HepG2 (cell line): ENCODE measurements around the gene NAT14. TPM values are rescaled to one million over a fixed set of nuclear protein-coding genes. Genes with fewer than 3 reads are reported as not detected.
A peak's percentile ranks its signal among the peaks of the same experiment; 100 is the strongest.

ENCODE experiments used
- ATAC-seq: fragments of 200-7000 bp; cut with Tn5 transposase; 3 replicates; pipeline ENCODE4 v1.9.1; 2020; ENCODE audit warnings: mild to moderate bottlenecking, moderate library complexity
- BruUV-seq: library from RNA; stranded (reverse); fragments of 400-500 nt; replicated peaks from 2 replicates; lab custom pipeline; 2021; lab: Mats Ljungman, UMichigan
- CTCF ChIA-PET: fragments of 300-600 bp; formaldehyde crosslinking; extraction: SDS; loops from one replicate; lab custom pipeline; 2021; ENCODE audit warnings: low total read pairs, inconsistent platforms, low intra/inter-chr PET ratio; lab: Yijun Ruan, JAX
- POLR2A ChIA-PET: fragments of 350-600 bp; sonication (Branson Sonifier 250); formaldehyde crosslinking; loops from one replicate; lab custom pipeline; 2020; ENCODE audit warnings: antibody characterized with exemption, inconsistent platforms; lab: Yijun Ruan, JAX
- DNase-seq: peaks from one replicate; pipeline ENCODE4 v3.0.0-alpha.2; 2015; ENCODE audit warnings: low spot score
- FAIRE-seq: peaks from 3 replicates; lab custom pipeline; 2011; peaks lifted over from hg19 to GRCh38; lab: Jason Lieb, UNC
- H2AFZ ChIP-seq: one replicate; pipeline ENCODE4 v1.6.1; 2011; ENCODE audit warnings: low read length, inconsistent platforms
- H3K27ac ChIP-seq: fragments of 300-600 bp; 3 replicates; pipeline ENCODE4 v1.8.0; 2011; ENCODE audit warnings: mixed run types, mild to moderate bottlenecking, mixed read lengths, low read length, inconsistent platforms; ENCODE audit not compliant: insufficient read depth; ENCODE audit errors: extremely low read length
- H3K27me3 ChIP-seq, 2 experiments: fragments of 200-600 bp in 1 of 2; 2 replicates in 1 of 2; 3 replicates in 1 of 2; pipeline versions ENCODE4 v1.6.0 to v1.8.0; 2011; ENCODE audit warnings: low read length in 2 of 2, mild to moderate bottlenecking in 2 of 2, moderate library complexity in 2 of 2, inconsistent platforms in 1 of 2; ENCODE audit not compliant: insufficient read depth in 2 of 2, control insufficient read depth in 1 of 2
- H3K36me3 ChIP-seq, 2 experiments: fragments of 200-600 bp in 1 of 2; replicated peaks in 1 of 2; 2 replicates in 1 of 2; 3 replicates in 1 of 2; pipeline versions ENCODE4 v1.5.1 to v1.8.0; 2011; ENCODE audit warnings: low read length in 2 of 2, inconsistent platforms in 1 of 2; ENCODE audit not compliant: insufficient read depth in 2 of 2, control insufficient read depth in 1 of 2
- H3K4me1 ChIP-seq: 2 replicates; pipeline ENCODE4 v1.5.1; 2012; ENCODE audit warnings: low read length, inconsistent platforms; ENCODE audit not compliant: insufficient read depth
- H3K4me2 ChIP-seq: 2 replicates; pipeline ENCODE4 v1.6.0; 2011; ENCODE audit warnings: low read depth, low read length, inconsistent platforms
- H3K4me3 ChIP-seq, 3 experiments: fragments of 200-600 bp in 1 of 3; sonication (generic), shearing (Covaris generic) in 1 of 3; replicated peaks in 1 of 3; 2 replicates each; pipeline ENCODE4 v1.5.1; 2011 to 2016; ENCODE audit warnings: low read length in 3 of 3, inconsistent platforms in 2 of 3, low read depth in 2 of 3, mild to moderate bottlenecking in 2 of 3, control low read depth in 1 of 3, mixed read lengths in 1 of 3; ENCODE audit not compliant: insufficient read depth in 1 of 3
- H3K79me2 ChIP-seq: one replicate; pipeline ENCODE4 v1.6.1; 2011; ENCODE audit warnings: low read length, inconsistent platforms; ENCODE audit not compliant: insufficient read depth
- H3K9ac ChIP-seq: 2 replicates; pipeline ENCODE4 v1.6.0; 2011; ENCODE audit warnings: mild to moderate bottlenecking, low read depth, low read length, inconsistent platforms; ENCODE audit not compliant: insufficient read depth
- H3K9me3 ChIP-seq: 2 replicates; pipeline ENCODE4 v1.5.1; 2012; ENCODE audit warnings: mild to moderate bottlenecking, low read length
- H4K20me1 ChIP-seq: 2 replicates; pipeline ENCODE4 v1.6.0; 2011; ENCODE audit warnings: inconsistent platforms, mild to moderate bottlenecking, low read length, moderate library complexity; ENCODE audit not compliant: insufficient read depth
- FOXJ3 ChIP-seq: sonication (generic); formaldehyde crosslinking; IDR thresholded peaks from 2 replicates; pipeline ENCODE4 v1.4.0; 2020; ENCODE audit warnings: missing genetic modification reagents, mild to moderate bottlenecking, borderline replicate concordance
- MTA1 ChIP-seq: sonication (generic); formaldehyde crosslinking; IDR thresholded peaks from 2 replicates; pipeline ENCODE4 v1.4.0; 2020; ENCODE audit warnings: missing genetic modification reagents, mild to moderate bottlenecking, borderline replicate concordance
- SIN3A ChIP-seq: IDR thresholded peaks from 2 replicates; pipeline ENCODE4 v1.6.1; 2011; ENCODE audit warnings: low read depth, mild to moderate bottlenecking, control low read depth, low read length, borderline replicate concordance
- SKI ChIP-seq: fragments of 450-650 bp; IDR thresholded peaks from one replicate; pipeline ENCODE4 v1.6.1; 2018; ENCODE audit warnings: mild to moderate bottlenecking; ENCODE audit not compliant: partially characterized antibody
- SPEN ChIP-seq: sonication (generic); formaldehyde crosslinking; IDR thresholded peaks from 2 replicates; pipeline ENCODE4 v1.5.1; 2020; ENCODE audit warnings: low read depth, mild to moderate bottlenecking, missing genetic modification reagents
- TBX3 ChIP-seq: fragments of 450-650 bp; IDR thresholded peaks from 2 replicates; pipeline ENCODE4 v1.6.1; 2017; ENCODE audit warnings: antibody characterized with exemption, mild to moderate bottlenecking, inconsistent platforms, borderline replicate concordance
- ZNF30 ChIP-seq: sonication (generic); formaldehyde crosslinking; IDR thresholded peaks from 2 replicates; pipeline ENCODE4 v1.5.0; 2020; ENCODE audit warnings: mild to moderate bottlenecking, missing genetic modification reagents
- WGBS: methylation state at CpG from one replicate; pipeline ENCODE4 v1.1.6; 2017; ENCODE audit warnings: low lambda C conversion rate; 5-methylcytosine and 5-hydroxymethylcytosine counted together
- in situ Hi-C: cut with HindIII; loops from 2 replicates; pipeline ENCODE4 v1.10.0; 2017; ENCODE audit warnings: low pct_unique_long_range_greater_than_20kb; ENCODE audit not compliant: extremely low pct_ligation_motif_present
- intact Hi-C: fragments of 100-400 bp; cut with micrococcal nuclease; formaldehyde crosslinking; loops from one replicate; pipeline ENCODE4 v1.10.0; 2022; ENCODE audit not compliant: unreplicated experiment
- polyA plus RNA-seq, 8 experiments: library from polyadenylated mRNA; depleted of rRNA in 3 of 8; stranded (reverse) in 7 of 8; unstranded in 1 of 8; fragments of >200 nt; fragmentation: Illumina TruSeq in 4 of 8; extraction: Trizol in 4 of 8; gene quantifications; 2 replicates each; pipeline versions ENCODE4 v1.2.1 to v1.2.3, GENCODE V29; 2011 to 2016; ENCODE audit warnings: low read depth in 4 of 8, missing spikeins in 1 of 8, mixed read lengths in 1 of 8; ENCODE audit not compliant: insufficient read depth in 1 of 8
- total RNA-seq, 5 experiments: library from RNA; depleted of rRNA; stranded (reverse); fragments of >200 nt; fragmentation: Illumina TruSeq; extraction: Trizol; gene quantifications; 2 replicates each; pipeline ENCODE4 v1.2.3, GENCODE V29; 2016; ENCODE audit warnings: low read depth in 1 of 5
- TF ChIP-seq, protein P1 (sequence below): sonication (generic); formaldehyde crosslinking; IDR thresholded peaks from 2 replicates; pipeline ENCODE4 v1.5.0; 2020; ENCODE audit warnings: mild to moderate bottlenecking, missing genetic modification reagents
- TF ChIP-seq, protein P2 (sequence below): IDR thresholded peaks from 2 replicates; pipeline ENCODE4 v1.4.0; 2020; ENCODE audit warnings: mild to moderate bottlenecking, missing genetic modification reagents

The NAT14 gene
- total and polyA plus RNA-seq, 2 of the 13 experiments (the other 11 are each of a cell fraction or from before 2014, with no cell fraction given): 20.7 to 22.3 TPM

DNA sequence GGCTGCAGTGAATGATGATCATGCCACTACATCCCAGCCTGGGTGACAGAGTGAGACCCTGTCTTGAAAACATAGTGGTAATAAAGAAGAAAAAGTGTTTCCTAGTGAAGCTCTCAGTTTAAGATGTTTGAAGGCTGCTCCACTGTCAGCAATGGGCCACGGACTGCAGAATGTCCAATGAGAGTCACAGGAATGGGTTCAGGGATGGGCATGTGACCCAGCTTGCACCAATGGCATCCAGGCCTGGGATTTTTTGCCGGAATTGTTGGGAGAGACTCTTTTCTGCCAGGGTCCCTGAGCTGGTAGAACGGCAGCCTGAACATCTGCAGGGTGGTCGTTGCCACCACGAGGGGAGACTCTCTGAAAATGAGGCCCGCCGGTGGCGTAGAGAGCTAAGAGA is 48.1 kb upstream of the NAT14 start:
- FAIRE-seq (no peak), DNase-seq (no peak), ATAC-seq (no peak)
- Histone ChIP-seq H2AFZ (no peak overlapping the region), H3K4me3 (no peak overlapping the region), H3K4me1 (no peaks in the 10 kb centered on the region), H3K4me2 (no peak overlapping the region), H3K9me3 (no peaks in the 10 kb centered on the region), H3K9ac (no peak overlapping the region), H3K36me3 (no peaks in the 10 kb centered on the region), H4K20me1 (peaks cover 4% of the 10 kb centered on the region; the same call in 1 of the 2 replicates), H3K27me3 (peaks cover 4 to 19% of the 10 kb centered on the region in 2 experiments; a peak in 4 of 5 replicates), H3K79me2 (no peaks in the 10 kb centered on the region), H3K27ac (no peak overlapping the region)
- WGBS: 17% methylated on average over 4 of the region's 8 CpGs
- no peak for TF ChIP-seq FOXJ3
- TF ChIP-seq TBX3: no peak
- TF ChIP-seq, protein P1, sequence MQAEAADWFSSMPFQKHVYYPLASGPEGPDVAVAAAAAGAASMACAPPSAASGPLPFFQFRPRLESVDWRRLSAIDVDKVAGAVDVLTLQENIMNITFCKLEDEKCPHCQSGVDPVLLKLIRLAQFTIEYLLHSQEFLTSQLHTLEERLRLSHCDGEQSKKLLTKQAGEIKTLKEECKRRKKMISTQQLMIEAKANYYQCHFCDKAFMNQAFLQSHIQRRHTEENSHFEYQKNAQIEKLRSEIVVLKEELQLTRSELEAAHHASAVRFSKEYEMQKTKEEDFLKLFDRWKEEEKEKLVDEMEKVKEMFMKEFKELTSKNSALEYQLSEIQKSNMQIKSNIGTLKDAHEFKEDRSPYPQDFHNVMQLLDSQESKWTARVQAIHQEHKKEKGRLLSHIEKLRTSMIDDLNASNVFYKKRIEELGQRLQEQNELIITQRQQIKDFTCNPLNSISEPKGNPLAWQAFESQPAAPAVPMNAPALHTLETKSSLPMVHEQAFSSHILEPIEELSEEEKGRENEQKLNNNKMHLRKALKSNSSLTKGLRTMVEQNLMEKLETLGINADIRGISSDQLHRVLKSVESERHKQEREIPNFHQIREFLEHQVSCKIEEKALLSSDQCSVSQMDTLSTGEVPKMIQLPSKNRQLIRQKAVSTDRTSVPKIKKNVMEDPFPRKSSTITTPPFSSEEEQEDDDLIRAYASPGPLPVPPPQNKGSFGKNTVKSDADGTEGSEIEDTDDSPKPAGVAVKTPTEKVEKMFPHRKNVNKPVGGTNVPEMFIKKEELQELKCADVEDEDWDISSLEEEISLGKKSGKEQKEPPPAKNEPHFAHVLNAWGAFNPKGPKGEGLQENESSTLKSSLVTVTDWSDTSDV (CRISPR knock-in tag): no peak
- TF ChIP-seq SPEN (CRISPR knock-in tag): 0 out of 2 replicates have a peak, but pooled peaks have one; percentile 3
- no TSS peak for BruUV-seq
- in situ Hi-C loops (no loop called here), intact Hi-C loops (no loop called here)
- CTCF ChIA-PET: no interaction called here
- POLR2A ChIA-PET: interaction anchor here (0.7 to 1.2 kb wide), 4 partner anchors 23 to 319 kb away, joined by 3 to 8 read pairs (median 4); partner anchors contain the start of genes ISOC2 and UBE2S

DNA sequence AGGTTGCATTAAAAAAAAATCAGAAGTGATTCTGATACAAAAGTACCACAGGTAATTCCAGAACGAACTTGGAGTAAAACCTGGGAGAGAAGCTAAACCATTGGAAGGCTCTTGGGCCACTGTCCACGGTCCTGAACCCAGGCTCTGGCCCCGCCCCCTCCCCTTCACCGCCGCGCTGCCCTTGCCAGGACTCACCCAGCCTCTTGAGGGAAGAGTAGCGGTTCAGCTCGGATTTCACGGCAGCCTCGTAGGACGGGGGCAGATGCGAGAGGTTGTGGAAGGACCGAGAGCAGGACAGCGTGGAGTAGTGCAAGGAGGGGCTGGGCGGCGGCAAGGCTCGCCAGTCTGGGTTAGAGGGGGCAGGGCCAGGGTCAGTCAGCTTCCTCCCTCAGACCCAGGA is 47.6 kb upstream of the NAT14 start:
- Histone ChIP-seq H4K20me1 (peaks cover 4% of the 10 kb centered on the region; the same call in 1 of the 2 replicates), H3K4me3 (no peak overlapping the region), H3K27me3 (peaks cover 5 to 21% of the 10 kb centered on the region in 2 experiments; a peak in 4 of 5 replicates), H3K36me3 (no peaks in the 10 kb centered on the region), H3K27ac (no peak overlapping the region), H3K9ac (no peak overlapping the region), H3K9me3 (no peaks in the 10 kb centered on the region), H3K79me2 (no peaks in the 10 kb centered on the region), H3K4me2 (no peak overlapping the region), H3K4me1 (no peaks in the 10 kb centered on the region), H2AFZ (no peak overlapping the region)
- ATAC-seq (peak; percentile 79), FAIRE-seq (peak; percentile 40), DNase-seq (peak; percentile 46)
- ChIA-PET POLR2A (interaction anchor here (1.0 to 1.2 kb wide), 3 partner anchors 23 to 30 kb away, joined by 3 to 8 read pairs (median 5); partner anchors contain the start of genes ISOC2 and UBE2S), CTCF (no interaction called here)
- WGBS: 4% methylated on average over 7 of the region's 17 CpGs
- intact Hi-C loops (no loop called here), in situ Hi-C loops (no loop called here)
- no TSS peak for BruUV-seq
- TF ChIP-seq ZNF30 (CRISPR knock-in tag) (no peak), SKI (no peak), SIN3A (peak; percentile 67; the same call in 1 of the 2 replicates), MTA1 (CRISPR knock-in tag) (no peak)
- TF ChIP-seq, protein P2, sequence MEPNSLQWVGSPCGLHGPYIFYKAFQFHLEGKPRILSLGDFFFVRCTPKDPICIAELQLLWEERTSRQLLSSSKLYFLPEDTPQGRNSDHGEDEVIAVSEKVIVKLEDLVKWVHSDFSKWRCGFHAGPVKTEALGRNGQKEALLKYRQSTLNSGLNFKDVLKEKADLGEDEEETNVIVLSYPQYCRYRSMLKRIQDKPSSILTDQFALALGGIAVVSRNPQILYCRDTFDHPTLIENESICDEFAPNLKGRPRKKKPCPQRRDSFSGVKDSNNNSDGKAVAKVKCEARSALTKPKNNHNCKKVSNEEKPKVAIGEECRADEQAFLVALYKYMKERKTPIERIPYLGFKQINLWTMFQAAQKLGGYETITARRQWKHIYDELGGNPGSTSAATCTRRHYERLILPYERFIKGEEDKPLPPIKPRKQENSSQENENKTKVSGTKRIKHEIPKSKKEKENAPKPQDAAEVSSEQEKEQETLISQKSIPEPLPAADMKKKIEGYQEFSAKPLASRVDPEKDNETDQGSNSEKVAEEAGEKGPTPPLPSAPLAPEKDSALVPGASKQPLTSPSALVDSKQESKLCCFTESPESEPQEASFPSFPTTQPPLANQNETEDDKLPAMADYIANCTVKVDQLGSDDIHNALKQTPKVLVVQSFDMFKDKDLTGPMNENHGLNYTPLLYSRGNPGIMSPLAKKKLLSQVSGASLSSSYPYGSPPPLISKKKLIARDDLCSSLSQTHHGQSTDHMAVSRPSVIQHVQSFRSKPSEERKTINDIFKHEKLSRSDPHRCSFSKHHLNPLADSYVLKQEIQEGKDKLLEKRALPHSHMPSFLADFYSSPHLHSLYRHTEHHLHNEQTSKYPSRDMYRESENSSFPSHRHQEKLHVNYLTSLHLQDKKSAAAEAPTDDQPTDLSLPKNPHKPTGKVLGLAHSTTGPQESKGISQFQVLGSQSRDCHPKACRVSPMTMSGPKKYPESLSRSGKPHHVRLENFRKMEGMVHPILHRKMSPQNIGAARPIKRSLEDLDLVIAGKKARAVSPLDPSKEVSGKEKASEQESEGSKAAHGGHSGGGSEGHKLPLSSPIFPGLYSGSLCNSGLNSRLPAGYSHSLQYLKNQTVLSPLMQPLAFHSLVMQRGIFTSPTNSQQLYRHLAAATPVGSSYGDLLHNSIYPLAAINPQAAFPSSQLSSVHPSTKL (CRISPR knock-in tag): peak; percentile 36; the same call in 1 of the 2 replicates
